Measurements from ENCODE around the gene SH3PXD2A.

- TF ChIP-seq, protein P1, sequence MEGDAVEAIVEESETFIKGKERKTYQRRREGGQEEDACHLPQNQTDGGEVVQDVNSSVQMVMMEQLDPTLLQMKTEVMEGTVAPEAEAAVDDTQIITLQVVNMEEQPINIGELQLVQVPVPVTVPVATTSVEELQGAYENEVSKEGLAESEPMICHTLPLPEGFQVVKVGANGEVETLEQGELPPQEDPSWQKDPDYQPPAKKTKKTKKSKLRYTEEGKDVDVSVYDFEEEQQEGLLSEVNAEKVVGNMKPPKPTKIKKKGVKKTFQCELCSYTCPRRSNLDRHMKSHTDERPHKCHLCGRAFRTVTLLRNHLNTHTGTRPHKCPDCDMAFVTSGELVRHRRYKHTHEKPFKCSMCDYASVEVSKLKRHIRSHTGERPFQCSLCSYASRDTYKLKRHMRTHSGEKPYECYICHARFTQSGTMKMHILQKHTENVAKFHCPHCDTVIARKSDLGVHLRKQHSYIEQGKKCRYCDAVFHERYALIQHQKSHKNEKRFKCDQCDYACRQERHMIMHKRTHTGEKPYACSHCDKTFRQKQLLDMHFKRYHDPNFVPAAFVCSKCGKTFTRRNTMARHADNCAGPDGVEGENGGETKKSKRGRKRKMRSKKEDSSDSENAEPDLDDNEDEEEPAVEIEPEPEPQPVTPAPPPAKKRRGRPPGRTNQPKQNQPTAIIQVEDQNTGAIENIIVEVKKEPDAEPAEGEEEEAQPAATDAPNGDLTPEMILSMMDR (conservative IDR thresholded peaks at IDR 0.05 in 1 of 2, IDR thresholded peaks at IDR 0.05 in 1 of 2; ENCODE audit: extremely low read depth in 1 of 2, insufficient read depth in 1 of 2, low read depth in 1 of 2, low read length in 2 of 2), result no peak
- TF ChIP-seq EZH2 (IDR thresholded peaks at IDR 0.05; ENCODE audit: borderline replicate concordance, low read length), result no peak
These were observed 178.4 kb downstream of the SH3PXD2A start for GRCh38 chr10:103676851-103677417.

All from mammary epithelial cell (primary cell).